HG03439 (cell line): ENCODE data around the gene PHF23.
A peak's percentile ranks its signal among the peaks of the same experiment; 100 is the strongest.

Experiments
- ATAC-seq: cut with Tn5 transposase; IDR thresholded peaks from one replicate; pipeline ENCODE4 v1.9.1; 2021; ENCODE audit warnings: mild to moderate bottlenecking, moderate library complexity; ENCODE audit not compliant: unreplicated experiment

The PHF23 gene

GRCh38 chr17:7238420-7239090, 702 bp downstream of the PHF23 start:
- no peak for ATAC-seq

- ATAC-seq, result no peak
These were observed 1.4 kb downstream of the PHF23 start for GRCh38 chr17:7237761-7238419.

- ATAC-seq, result no peak
These were observed 1.9 kb downstream of the PHF23 start for GRCh38 chr17:7237266-7237760.

- no peak for ATAC-seq
These were observed 2.4 kb downstream of the PHF23 start for GRCh38 chr17:7236808-7237207.

- ATAC-seq, result no peak
These were observed 3.3 kb downstream of the PHF23 start for GRCh38 chr17:7235693-7236665.

- ATAC-seq, result peak; percentile 46
These were observed 4.9 kb downstream of the PHF23 start, which contains the start of gene DVL2 for GRCh38 chr17:7234083-7234951. TSS of gene DVL2 (minus strand) at chr17:7234517. CDS start at chr17:7234262, 255 bp downstream.

- no peak for ATAC-seq
These were observed 5.6 kb downstream of the PHF23 start for GRCh38 chr17:7233701-7234082.

GRCh38 chr17:7232114-7232513, 7.1 kb downstream of the PHF23 start:
- ATAC-seq, result no peak

- no peak for ATAC-seq
These were observed 9.8 kb downstream of the PHF23 start for GRCh38 chr17:7229504-7229903.

GRCh38 chr17:7228920-7229319, 10.3 kb downstream of the PHF23 start:
- ATAC-seq, result no peak

GRCh38 chr17:7226721-7227710, 12.2 kb downstream of the PHF23 start:
- no peak for ATAC-seq

GRCh38 chr17:7225711-7226331, 13.4 kb downstream of the PHF23 start:
- ATAC-seq, result no peak

- no peak for ATAC-seq
These were observed 14.6 kb downstream of the PHF23 start for GRCh38 chr17:7224661-7225111.

- no peak for ATAC-seq
These were observed 15.1 kb downstream of the PHF23 start for GRCh38 chr17:7224110-7224509.

- no peak for ATAC-seq
These were observed 15.9 kb downstream of the PHF23 start for GRCh38 chr17:7223375-7223774.

GRCh38 chr17:7222972-7223292, 16.3 kb downstream of the PHF23 start:
- no peak for ATAC-seq

GRCh38 chr17:7222093-7222971, 16.9 kb downstream of the PHF23 start:
- ATAC-seq, result no peak
